Endothelial cell of hepatic sinusoid (primary cell): ENCODE measurements around the gene MSMP.

Experiments used
- in situ Hi-C: cut with HindIII; loops from 2 replicates; pipeline ENCODE4 v1.10.0; 2017; ENCODE audit warnings: low sequenced_read_pairs

MSMP gene

GRCh38 chr9:35754264-35754663 lies at the start of gene MSMP:
MSMP (minus strand) TSS chr9:35754276; CDS start chr9:35754129, 147 bp downstream.
- in situ Hi-C loops, result no loop called here

GRCh38 chr9:35801328-35802128 lies 47.5 kb upstream of the MSMP start:
- in situ Hi-C loops, result no loop called here

- in situ Hi-C loops, result no loop called here
Measured at GRCh38 chr9:35800530-35800929, 46.5 kb upstream of the MSMP start.

- in situ Hi-C loops, result no loop called here
Measured at GRCh38 chr9:35798658-35799374, 44.7 kb upstream of the MSMP start.

- in situ Hi-C loops, result no loop called here
Measured at GRCh38 chr9:35797311-35798109, 43.4 kb upstream of the MSMP start.

GRCh38 chr9:35795695-35796094 lies 41.6 kb upstream of the MSMP start:
- in situ Hi-C loops, result no loop called here

- in situ Hi-C loops, result no loop called here
Measured at GRCh38 chr9:35793461-35793860, 39.4 kb upstream of the MSMP start.

GRCh38 chr9:35792826-35793225 lies 38.8 kb upstream of the MSMP start:
- in situ Hi-C loops, result no loop called here

GRCh38 chr9:35792024-35792813 lies 38.1 kb upstream of the MSMP start:
- in situ Hi-C loops, result no loop called here

GRCh38 chr9:35791297-35791921 lies 37.3 kb upstream of the MSMP start, which contains the start of gene NPR2:
NPR2 (plus strand) TSS chr9:35791591; CDS start chr9:35792409, 818 bp downstream.
- in situ Hi-C loops, result no loop called here

GRCh38 chr9:35790385-35791296 lies 36.6 kb upstream of the MSMP start:
- in situ Hi-C loops, result no loop called here

GRCh38 chr9:35790025-35790384 lies 35.9 kb upstream of the MSMP start:
- in situ Hi-C loops, result no loop called here

- in situ Hi-C loops, result no loop called here
Measured at GRCh38 chr9:35789541-35789940, 35.5 kb upstream of the MSMP start.

- in situ Hi-C loops, result no loop called here
Measured at GRCh38 chr9:35783418-35783817, 29.3 kb upstream of the MSMP start.

GRCh38 chr9:35781066-35781465 lies 27.0 kb upstream of the MSMP start:
- in situ Hi-C loops, result no loop called here

- in situ Hi-C loops, result no loop called here
Measured at GRCh38 chr9:35778496-35778895, 24.4 kb upstream of the MSMP start.

- in situ Hi-C loops, result no loop called here
Measured at GRCh38 chr9:35776018-35776417, 21.9 kb upstream of the MSMP start.

- in situ Hi-C loops, result no loop called here
Measured at GRCh38 chr9:35774907-35775635, 21.0 kb upstream of the MSMP start.
